Measurements from ENCODE around the gene BRWD1. TPM values are rescaled to one million over a fixed set of nuclear protein-coding genes. Genes with fewer than 3 reads are reported as not detected.
A peak's percentile ranks its signal among the peaks of the same experiment; 100 is the strongest.

Gene BRWD1
- total RNA-seq, 2 experiments from 2014 or later: 16.5 to 18.2 TPM

DNA sequence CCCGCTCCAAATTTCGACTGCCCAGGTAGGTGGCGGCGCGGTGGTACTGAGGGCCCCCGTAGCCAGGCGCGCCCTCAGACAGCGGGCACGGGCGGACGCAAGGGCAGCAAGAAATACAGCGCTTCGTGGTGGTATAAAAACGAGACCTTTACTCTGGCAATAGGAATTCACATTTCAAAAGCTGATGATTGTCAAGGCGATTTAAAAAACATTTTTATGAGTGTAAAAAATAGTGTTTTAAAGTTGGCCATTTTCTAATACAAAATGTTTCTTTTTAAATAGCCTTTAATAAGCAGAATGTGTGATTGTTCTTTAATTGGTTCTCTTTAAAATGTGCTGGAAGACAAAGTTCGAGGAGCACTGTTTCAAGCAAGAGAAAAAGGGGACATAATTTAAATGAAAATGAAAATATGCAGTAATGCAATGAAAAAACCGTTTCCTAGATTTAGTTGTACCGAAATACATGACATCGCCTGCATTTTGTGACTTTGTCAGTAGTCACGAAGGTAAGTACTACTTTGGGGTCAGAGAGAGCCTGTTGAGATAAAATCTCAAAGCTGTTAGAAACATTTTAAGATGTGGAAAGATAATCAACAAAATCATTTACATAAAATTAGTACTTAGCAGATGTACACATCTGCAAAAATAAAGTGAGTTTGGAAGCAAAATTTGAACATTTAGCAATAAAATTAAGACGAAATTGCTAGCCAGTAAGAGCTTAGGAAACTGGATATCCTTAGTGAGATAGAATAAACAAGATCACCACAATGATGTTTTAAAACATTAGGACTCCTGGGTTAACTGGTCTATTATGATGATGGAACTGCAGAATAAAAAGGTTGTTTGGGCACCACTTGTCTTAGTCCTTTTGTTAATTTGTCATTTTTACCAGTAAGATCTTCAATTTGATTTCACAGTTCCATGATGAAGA, 129.1 kb downstream of the BRWD1 start:
- peak overlapping the region; percentile 98 for H3K27ac Mint-ChIP-seq
- H3K4me1 Mint-ChIP-seq: peaks cover 66% of the 10 kb centered on the region
- H3K36me3 Mint-ChIP-seq: peaks cover 23% of the 10 kb centered on the region
- DNase-seq: no peak
- no peaks in the 10 kb centered on the region for H3K27me3 Mint-ChIP-seq
- H3K9me3 Mint-ChIP-seq: no peaks in the 10 kb centered on the region
- peak overlapping the region; percentile 98 for H3K4me3 Mint-ChIP-seq

DNA sequence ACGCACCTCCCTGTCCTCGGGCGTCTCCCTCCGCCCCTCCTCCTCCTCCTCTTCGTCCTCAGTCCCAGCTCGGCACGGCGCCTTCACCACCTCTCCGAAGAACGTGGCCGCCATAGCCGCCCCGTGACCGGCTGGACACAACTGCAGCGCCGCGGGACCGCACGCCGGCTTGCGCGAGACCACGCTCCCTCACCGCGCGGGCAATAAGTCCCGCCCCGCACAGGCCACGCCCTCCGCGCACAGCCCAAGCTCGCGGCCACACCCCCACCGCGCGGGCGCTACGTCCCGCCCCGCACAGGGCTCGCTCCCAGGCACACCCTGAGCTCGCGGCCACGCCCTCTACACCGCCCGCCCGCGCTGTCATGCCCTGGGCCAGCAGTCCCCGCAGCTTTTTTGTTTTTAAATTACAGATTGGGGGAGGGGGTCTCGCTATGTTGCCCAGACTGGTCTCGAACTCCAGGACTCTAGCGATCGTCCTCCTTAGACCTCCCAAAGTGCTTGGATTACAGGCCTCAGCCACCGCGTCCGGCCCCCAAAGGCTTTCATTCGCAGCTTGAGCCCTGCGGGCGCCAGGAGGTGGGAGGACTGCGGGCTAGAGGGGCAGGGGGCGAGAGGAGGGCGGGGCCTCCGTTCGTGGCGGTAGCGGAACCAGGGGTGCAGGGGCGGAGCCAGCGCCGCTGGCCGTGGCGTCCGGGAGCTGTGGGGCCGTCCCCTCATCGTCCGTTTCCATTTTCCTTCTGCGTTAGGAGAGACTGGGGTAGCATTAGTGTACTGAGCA, 130.0 kb downstream of the BRWD1 start, which contains the start of gene PSMG1:
Gene PSMG1 (minus strand): TSS at position 180 of the 778 bp plus-strand sequence. CDS start 66 bp downstream, at position 114.
- H3K36me3 Mint-ChIP-seq: peaks cover 29% of the 10 kb centered on the region
- H3K4me3 Mint-ChIP-seq: peak within 1 kb of the TSS; percentile 98
- H3K27me3 Mint-ChIP-seq: no peaks in the 10 kb centered on the region
- no peaks in the 10 kb centered on the region for H3K9me3 Mint-ChIP-seq
- H3K27ac Mint-ChIP-seq: peak within 1 kb of the TSS; percentile 98
- H3K4me1 Mint-ChIP-seq: peaks cover 62% of the 10 kb centered on the region
- peak; percentile 97 for DNase-seq

DNA sequence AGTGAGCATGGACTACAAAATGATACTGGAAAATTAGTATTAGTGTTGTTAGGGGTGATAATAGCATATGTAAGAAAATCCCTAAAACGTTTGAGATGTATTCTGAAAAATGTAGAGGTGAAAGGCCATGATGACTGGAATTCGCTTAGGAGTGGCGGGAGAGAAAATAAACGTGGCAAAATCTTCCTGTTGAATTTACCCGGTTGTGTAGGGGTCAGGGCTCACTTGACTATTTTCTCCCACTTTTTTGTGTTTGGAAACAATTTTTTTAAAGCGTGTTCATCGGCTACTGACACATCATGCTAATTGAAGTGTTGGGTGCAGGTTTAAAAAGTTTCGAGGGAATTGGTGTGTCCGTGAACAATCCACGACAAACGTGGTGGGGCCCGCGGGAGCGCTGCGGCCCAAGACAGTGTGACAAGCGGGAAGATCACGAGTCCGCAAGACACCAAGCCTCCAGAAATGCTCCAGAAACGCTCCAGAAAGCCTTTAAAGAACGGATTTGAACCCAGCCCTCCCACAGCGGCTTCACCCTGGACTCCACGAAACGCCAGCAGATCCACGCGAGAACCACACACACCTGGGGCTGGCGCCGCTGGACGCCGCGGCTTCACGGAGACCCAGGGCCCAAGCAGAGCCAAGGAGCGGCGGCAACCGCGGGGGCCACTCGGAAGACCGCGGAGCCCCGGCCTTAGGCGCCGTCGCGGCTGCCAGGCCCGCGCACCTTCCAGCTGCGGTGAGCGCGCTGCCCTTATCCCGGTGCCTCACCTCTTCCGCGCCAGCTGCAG, 130.8 kb downstream of the BRWD1 start:
- Mint-ChIP-seq H3K9me3 (no peaks in the 10 kb centered on the region), H3K36me3 (peaks cover 29% of the 10 kb centered on the region), H3K27me3 (no peaks in the 10 kb centered on the region), H3K4me1 (peaks cover 54% of the 10 kb centered on the region), H3K27ac (peak overlapping the region; percentile 98), H3K4me3 (peak overlapping the region; percentile 98)
- DNase-seq: no peak

DNA sequence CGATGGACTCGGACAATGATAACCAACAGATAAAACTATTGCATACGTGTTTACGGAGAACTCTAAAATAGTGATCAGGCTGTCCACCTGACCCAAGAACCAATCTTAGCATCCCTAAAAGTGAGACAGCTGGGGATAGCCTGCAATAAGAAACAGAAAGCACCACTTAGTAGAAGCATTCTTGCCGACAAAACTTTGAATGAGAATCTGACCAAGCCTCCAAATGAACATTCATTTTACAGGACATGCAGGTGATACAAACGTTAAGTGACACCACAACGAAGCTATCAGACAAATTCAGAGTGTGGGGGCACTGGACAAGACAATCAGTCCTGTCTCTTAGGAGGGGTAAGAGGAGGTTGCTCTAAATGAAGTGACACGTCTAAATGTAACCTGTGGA, 131.4 kb downstream of the BRWD1 start:
- Mint-ChIP-seq H3K27me3 (no peaks in the 10 kb centered on the region), H3K9me3 (no peaks in the 10 kb centered on the region), H3K4me3 (peak overlapping the region; percentile 98), H3K27ac (peak overlapping the region; percentile 98), H3K36me3 (peaks cover 29% of the 10 kb centered on the region), H3K4me1 (peaks cover 48% of the 10 kb centered on the region)
- DNase-seq: no peak

- H3K4me1 Mint-ChIP-seq: peaks cover 41% of the 10 kb centered on the region
- peaks cover 29% of the 10 kb centered on the region for H3K36me3 Mint-ChIP-seq
- no peaks in the 10 kb centered on the region for H3K9me3 Mint-ChIP-seq
Observed at GRCh38 chr21:39181205-39181818, 132.1 kb downstream of the BRWD1 start.

DNA sequence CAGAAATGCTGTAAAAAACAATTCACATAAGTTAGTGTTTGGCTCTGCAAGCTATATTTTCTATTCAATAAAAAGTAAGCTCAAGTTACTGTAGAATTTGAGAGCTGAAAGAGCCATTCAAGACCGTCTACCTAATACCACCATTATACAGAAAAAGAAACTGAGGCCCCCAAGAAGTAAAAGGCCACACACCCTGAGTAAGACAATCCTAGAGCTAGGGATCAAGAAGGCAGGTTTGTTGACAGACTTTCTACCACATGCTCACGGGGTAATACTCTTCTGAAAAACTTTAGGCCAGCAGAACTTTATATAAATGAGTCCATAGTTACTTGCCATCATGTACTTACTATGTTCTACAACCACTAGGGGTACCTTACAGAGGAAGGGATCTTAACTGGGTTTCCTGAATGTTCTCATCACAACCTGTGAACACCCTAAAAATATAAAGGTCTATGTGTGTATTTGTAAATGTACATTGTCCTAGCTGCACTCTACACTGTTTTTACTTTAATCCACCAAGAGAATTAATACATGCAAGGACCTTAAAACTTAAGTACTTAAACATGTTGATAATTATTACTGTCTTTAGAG, 132.9 kb downstream of the BRWD1 start:
- Mint-ChIP-seq H3K27me3 (no peaks in the 10 kb centered on the region), H3K4me1 (peaks cover 41% of the 10 kb centered on the region), H3K27ac (peak overlapping the region; percentile 8), H3K4me3 (peak overlapping the region; percentile 18), H3K36me3 (peaks cover 35% of the 10 kb centered on the region), H3K9me3 (no peaks in the 10 kb centered on the region)
- DNase-seq: no peak

More at GRCh38 chr21:39181205-39181818, 132.1 kb downstream of the BRWD1 start:
- Mint-ChIP-seq H3K27me3 (no peaks in the 10 kb centered on the region), H3K27ac (no peak overlapping the region), H3K4me3 (peak overlapping the region; percentile 98)
- DNase-seq: no peak

GRCh38 chr21:39178421-39178820, 135.0 kb downstream of the BRWD1 start:
- H3K4me3 Mint-ChIP-seq: no peak overlapping the region
- H3K36me3 Mint-ChIP-seq: peaks cover 49% of the 10 kb centered on the region
- no peak overlapping the region for H3K27ac Mint-ChIP-seq
- no peaks in the 10 kb centered on the region for H3K9me3 Mint-ChIP-seq
- DNase-seq: no peak
- H3K4me1 Mint-ChIP-seq: peaks cover 28% of the 10 kb centered on the region
- H3K27me3 Mint-ChIP-seq: no peaks in the 10 kb centered on the region

DNA sequence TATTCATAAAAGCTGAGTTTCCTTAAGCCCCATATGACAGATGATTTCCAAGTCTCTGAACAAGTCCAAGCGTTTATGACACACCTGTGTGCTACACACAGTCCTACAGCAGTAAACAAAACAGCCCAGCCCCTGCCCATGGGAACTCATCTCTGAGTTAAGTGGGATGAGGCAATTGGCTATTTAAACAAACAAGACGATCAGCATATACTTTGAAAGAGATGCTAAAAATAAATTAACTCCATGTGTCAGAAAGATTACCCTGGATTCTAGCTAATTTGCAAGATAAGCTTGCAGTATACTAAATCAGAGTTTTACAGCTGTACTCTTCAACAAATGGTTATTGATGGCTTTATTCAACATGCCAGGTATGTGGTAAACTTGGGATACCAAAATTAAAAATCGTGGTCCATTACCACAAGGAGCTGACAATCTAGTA, 137.1 kb downstream of the BRWD1 start:
- Mint-ChIP-seq H3K36me3 (peaks cover 51% of the 10 kb centered on the region), H3K4me1 (peaks cover 18% of the 10 kb centered on the region), H3K9me3 (no peaks in the 10 kb centered on the region), H3K27me3 (no peaks in the 10 kb centered on the region), H3K4me3 (no peak overlapping the region), H3K27ac (no peak overlapping the region)
- no peak for DNase-seq

DNA sequence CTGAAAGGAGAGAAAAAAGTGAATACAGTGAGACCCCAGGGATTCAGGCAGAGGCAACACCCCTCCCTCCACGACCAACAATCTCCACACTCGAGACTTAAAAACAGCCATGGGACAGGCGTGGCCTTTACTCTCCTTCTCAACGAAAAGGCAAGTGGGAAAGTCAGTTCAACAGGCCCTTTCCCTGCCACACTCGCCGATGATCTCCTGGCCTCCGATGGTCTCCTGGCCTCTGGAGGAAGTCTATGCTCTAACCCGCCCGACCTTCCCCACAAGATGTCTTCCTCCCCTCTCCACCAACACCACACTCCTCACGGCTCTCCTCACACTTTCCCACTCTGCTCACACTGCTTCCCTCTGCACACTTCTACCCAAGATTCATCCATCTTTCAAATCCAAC, 137.8 kb downstream of the BRWD1 start:
- Mint-ChIP-seq H3K27ac (peak overlapping the region; percentile 18), H3K36me3 (peaks cover 49% of the 10 kb centered on the region), H3K27me3 (no peaks in the 10 kb centered on the region), H3K4me3 (no peak overlapping the region), H3K9me3 (no peaks in the 10 kb centered on the region), H3K4me1 (peaks cover 15% of the 10 kb centered on the region)
- DNase-seq: no peak

DNA sequence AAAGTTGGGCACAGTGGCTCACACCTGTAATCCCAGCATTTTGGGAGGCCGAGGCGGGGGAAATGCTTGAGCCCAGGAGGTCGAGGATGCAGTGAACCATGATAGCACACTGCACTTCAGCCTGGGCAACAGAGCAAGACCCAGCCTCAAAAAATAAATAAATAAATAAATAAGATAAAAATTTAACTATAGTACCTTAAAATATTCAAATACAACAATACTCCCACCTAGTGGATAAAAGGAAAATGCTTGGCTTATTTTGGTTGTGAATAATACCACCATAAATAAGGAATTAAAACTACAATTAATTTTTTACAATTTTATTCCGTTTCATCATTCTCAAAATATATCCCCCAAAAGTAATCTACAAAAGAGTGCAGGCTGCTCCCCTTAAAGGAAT, 138.3 kb downstream of the BRWD1 start:
- DNase-seq: no peak
- Mint-ChIP-seq H3K4me1 (peaks cover 10% of the 10 kb centered on the region), H3K4me3 (no peak overlapping the region), H3K9me3 (no peaks in the 10 kb centered on the region), H3K27ac (no peak overlapping the region), H3K36me3 (peaks cover 45% of the 10 kb centered on the region), H3K27me3 (no peaks in the 10 kb centered on the region)

DNA sequence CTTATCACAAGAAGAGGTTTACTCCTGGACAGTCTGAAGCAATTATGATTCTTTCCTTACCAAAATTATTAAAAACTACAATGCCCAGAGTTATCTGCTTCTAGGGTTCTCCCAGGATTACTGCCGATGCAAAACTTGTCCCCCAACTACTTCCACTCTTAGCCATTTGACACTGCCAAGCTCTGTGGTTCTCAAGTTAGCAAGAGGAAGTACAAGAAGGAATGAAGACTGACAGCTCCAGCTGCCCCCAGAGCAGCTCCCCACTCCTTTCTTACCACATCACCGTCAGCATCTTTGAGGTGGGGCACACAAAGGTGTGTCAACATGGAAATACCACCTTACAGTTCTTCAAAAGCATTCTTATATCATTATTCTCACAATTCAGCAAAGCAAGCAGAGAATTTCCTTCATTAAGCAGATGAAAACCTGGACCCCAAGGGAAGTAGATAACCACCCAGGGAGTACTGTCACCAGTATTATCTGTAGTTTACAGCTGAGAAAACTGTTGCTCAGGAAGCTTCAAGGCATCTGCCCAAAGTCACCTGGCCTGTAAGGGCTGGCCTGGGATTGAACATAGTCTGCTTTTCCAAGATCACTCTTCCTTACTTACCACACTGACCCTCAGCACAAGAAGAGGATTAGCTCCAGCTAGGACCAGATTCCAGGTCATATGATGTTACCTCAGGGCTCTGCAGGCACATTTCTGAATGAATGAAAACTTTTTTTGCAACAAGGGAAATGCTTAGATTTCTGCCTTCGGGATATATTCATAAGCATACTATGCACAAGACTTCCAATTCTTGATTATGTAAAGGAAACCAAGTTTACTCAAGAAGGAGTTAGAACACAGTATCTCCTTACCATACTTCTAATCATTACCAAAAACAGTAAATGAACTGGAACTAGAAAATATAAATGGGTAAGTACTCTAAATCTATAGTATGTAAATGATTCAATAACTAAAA, 139.4 kb downstream of the BRWD1 start:
- H3K36me3 Mint-ChIP-seq: peaks cover 36% of the 10 kb centered on the region
- H3K9me3 Mint-ChIP-seq: no peaks in the 10 kb centered on the region

GRCh38 chr21:39169906-39170305, 143.5 kb downstream of the BRWD1 start:
- peaks cover 4% of the 10 kb centered on the region for H3K9me3 Mint-ChIP-seq
- no peaks in the 10 kb centered on the region for H3K27me3 Mint-ChIP-seq
- no peaks in the 10 kb centered on the region for H3K4me1 Mint-ChIP-seq
- DNase-seq: no peak
- no peak overlapping the region for H3K4me3 Mint-ChIP-seq
- H3K27ac Mint-ChIP-seq: no peak overlapping the region
- H3K36me3 Mint-ChIP-seq: peaks cover 34% of the 10 kb centered on the region

More for the DNA sequence above, 139.4 kb downstream of the BRWD1 start:
- H3K27me3 Mint-ChIP-seq: no peaks in the 10 kb centered on the region
- no peak for DNase-seq
- no peak overlapping the region for H3K4me3 Mint-ChIP-seq
- H3K27ac Mint-ChIP-seq: no peak overlapping the region
- peaks cover 7% of the 10 kb centered on the region for H3K4me1 Mint-ChIP-seq

DNA sequence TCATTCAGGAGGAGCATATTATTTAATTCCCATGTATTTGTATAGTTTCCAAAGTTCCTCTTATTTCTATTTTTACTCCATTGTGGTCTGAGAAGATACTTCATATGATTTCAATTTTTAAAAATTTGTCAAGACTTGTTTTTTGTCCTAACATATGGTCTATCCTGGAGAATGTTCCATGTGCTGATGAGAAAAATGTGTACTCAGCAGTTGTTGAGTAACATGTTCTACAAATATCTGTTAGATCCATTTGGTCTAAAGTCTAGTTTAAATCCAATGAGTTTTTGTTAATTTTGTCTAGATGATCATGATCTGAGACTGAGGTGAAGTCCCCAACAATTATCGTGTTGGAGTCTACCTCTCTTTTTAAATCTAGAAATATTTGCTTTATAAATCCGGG, 144.6 kb downstream of the BRWD1 start:
- DNase-seq: no peak
- Mint-ChIP-seq H3K4me1 (no peaks in the 10 kb centered on the region), H3K36me3 (peaks cover 26% of the 10 kb centered on the region), H3K4me3 (no peak overlapping the region), H3K9me3 (peaks cover 14% of the 10 kb centered on the region), H3K27ac (no peak overlapping the region), H3K27me3 (no peaks in the 10 kb centered on the region)

Measured in activated naive CD8-positive, alpha-beta T cell treated with anti-CD3 and anti-CD28 coated beads for 36 hours (primary cell).